HG03039 (cell line): Measurements from ENCODE around the gene RPS6KA1.
"Not testable (repeated sequence)": the region's sequence is repeated elsewhere in the genome, so short reads cannot be mapped to it uniquely, and the experiment has no call there.

Experiments used
- ATAC-seq: cut with Tn5 transposase; IDR thresholded peaks from one replicate; pipeline ENCODE4 v1.9.1; 2021; ENCODE audit warnings: mild to moderate bottlenecking, moderate library complexity; ENCODE audit not compliant: unreplicated experiment

The RPS6KA1 gene

DNA sequence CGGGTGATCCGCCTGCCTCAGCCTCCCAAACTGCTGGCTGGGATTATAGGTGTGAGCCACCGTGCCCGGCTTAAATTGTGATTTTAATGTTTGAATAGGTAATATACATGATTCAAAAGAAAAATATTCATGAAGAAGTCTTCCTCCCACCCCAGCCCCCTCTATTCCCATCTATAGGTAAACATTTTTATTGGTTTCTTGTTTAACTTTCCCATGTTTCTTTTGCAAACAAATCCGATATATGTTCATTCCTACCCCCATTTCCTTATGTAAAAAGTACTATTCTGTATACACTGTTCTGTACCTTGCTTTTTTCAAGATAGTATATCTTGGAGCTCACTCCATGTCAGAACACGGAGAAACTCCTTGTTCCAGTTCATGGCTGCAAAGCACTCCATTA lies 23.2 kb downstream of the RPS6KA1 start:
- ATAC-seq = no peak

DNA sequence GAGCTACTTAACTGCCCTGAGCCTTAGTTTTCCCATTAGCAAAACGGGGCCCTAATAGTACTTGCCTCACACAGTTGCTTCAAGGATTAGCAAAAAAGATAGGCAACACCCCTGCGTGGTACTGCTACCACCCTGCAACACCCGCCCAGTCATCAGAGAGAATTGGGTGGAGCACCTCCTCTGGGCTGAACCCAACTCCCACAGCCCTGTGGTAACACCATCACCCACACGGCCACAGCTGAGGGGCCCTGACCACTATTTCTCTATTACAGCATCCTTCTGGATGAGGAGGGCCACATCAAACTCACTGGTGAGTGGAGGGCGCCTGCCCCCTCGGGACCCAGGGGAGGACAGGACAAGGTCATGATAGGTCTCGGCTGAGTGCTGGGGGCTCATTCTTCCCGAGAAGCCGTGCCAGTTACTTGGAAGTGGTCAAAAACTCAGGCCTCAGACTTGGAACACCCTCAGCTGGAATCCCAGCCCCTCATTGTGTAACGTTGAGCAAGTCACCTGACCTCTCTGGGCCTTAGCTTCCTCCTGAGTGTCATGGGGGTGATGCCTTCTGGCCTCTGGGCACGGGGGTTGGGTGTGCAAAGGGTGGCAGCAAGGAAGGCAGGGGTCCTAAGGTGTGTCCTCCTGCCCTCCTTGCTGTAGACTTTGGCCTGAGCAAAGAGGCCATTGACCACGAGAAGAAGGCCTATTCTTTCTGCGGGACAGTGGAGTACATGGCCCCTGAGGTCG lies 24.6 kb downstream of the RPS6KA1 start:
- ATAC-seq = no peak

DNA sequence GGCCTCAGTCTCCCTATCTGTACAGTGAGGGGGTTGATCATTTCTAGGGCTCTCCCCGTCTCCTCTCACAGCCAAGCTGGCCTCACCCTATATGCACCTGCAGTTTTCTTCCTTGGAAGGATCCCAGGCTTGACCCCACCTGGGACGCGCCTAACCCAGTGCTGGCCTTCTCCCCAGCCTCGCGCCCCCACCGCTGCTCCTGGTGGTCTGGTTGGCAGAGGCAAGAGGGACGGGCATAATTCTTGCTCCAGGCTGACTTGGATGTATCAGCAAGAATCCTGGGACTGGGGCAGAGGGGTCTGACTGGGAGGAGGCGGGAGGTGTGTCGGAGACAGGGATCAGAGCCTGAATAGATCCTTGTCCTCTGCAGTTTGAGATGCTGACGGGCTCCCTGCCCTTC lies 25.2 kb downstream of the RPS6KA1 start:
- ATAC-seq = no peak

DNA sequence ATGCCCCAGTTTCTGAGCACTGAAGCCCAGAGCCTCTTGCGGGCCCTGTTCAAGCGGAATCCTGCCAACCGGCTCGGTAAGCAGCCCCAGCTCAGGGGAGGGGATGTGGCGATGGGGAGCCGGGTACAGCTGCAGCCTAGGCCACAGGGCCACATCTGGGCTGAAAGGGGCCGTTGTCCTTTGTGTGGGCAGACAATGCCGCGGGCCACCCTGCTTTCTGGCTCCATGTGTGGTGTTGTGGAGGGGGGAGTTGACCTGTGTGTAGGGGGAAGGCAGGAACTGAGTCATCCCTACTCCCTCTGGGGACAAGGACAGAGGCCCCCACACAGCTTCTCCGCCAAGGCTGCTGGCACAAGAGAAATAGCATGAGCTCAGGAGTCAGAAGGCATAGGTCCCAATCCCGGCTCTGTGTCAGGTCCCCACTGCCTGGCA lies 26.0 kb downstream of the RPS6KA1 start:
- no peak for ATAC-seq

DNA sequence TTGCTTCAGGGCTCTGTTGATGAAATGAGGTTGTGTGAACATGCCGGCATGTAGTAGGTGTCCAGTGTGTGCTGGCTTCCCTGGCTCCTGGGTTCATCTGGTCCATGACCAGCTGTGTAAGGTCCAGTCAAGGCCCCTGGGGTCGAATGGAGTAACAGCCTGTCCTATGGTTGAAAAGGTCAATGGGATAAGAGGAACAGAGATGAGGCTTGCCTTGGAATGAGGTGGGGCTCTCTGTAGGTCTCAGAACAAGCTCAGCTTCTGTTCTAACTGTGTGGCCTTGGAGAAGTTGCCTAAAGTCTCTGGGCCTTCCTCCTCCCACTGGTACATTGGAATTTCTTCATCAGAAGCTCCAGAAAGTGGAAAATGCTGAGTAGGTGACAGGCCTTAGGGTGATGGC lies 26.6 kb downstream of the RPS6KA1 start:
- ATAC-seq = no peak

DNA sequence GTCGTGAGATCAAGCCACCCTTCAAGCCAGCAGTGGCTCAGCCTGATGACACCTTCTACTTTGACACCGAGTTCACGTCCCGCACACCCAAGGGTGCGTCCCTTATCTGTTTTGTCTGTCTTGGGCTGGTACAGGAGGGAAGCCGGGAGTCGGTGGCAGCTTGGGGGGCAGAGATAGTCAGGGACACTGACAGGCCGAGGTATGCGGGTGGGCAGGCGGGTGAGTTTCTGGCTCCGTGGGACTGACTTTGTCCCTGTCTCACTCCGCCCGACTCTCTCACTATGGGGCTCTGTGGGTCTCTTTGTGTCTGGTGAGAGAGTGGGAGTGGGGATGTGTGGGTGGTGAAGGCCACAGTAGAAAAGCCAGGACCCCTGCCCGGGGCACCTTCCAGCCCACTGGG lies 27.4 kb downstream of the RPS6KA1 start:
- no peak for ATAC-seq

DNA sequence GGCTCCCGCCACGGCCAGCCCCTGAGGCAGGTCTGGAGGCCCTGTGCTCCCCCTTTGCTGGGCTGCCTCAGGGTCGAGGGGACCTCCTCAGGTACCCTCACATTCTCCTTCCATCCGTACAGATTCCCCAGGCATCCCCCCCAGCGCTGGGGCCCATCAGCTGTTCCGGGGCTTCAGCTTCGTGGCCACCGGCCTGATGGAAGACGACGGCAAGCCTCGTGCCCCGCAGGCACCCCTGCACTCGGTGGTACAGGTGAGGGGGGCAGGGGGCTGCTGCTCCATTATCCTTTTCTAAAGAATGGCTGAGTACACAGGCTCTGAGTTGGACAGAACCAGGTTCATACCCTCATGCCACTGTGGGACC lies 29.1 kb downstream of the RPS6KA1 start:
- ATAC-seq = no peak

DNA sequence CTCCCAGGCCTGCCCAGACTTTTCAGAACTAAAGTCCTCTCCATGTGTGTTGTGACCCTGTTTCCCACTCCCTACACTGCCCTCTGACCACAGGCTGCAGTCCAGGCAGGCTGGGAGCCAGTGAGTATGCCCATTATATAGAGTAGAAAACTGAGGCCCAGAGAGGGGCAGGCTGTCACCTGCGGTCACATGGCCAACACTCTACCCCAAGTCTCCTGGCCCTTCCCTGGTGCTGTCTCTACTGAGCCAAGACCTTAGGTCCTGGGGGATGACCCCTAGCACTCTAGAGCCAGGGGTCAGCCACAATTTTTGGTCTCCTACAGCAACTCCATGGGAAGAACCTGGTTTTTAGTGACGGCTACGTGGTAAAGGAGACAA lies 30.8 kb downstream of the RPS6KA1 start:
- ATAC-seq = no peak

DNA sequence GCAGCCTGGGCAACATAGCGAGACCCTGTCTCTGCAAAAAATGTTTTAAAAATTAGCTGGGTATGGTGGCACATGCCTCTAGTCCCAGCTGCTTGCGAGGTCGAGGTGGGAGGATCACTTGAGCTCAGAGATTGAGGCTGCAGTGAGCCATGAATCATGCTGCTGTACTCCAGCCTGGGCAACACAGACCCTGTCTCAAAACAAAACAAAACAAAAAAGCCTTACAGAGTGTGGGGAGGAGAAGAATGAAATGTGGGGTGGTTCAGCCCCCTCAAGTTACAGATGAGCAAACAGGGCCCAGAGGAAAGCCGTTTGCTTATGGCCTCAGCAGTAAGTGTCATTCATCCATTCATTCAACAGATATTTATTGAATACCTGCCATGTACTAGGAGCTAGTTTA lies 40.7 kb downstream of the RPS6KA1 start:
- no peak for ATAC-seq

DNA sequence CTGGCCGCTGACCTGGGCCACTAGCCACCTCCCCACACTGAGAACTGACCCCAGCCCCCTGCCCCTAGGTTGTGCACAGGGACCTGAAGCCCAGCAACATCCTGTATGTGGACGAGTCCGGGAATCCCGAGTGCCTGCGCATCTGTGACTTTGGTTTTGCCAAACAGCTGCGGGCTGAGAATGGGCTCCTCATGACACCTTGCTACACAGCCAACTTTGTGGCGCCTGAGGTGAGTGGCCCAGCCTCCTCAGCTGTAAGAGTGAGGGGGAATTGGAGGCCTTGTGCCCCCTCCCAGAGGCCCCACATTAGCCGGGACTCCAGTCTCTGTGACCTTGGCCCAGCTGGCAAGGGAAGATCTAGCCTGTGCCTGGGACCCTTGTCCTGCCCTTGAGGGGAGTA lies 41.8 kb downstream of the RPS6KA1 start:
- no peak for ATAC-seq

DNA sequence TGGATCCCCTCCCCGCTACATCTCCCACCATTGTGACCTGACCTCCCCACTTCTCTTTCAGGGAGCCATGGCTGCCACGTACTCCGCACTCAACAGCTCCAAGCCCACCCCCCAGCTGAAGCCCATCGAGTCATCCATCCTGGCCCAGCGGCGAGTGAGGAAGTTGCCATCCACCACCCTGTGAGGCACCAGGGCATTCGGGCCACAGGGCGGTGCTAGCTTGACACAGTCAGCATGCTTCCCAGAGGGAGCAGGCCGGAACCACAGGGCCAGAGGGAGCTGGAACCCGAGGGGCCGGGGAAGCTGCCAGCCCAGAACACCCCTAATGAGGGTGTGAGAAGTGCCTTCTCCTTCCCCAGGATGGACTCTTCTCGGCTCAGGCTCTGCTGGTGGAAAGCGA lies 44.5 kb downstream of the RPS6KA1 start:
- no peak for ATAC-seq

DNA sequence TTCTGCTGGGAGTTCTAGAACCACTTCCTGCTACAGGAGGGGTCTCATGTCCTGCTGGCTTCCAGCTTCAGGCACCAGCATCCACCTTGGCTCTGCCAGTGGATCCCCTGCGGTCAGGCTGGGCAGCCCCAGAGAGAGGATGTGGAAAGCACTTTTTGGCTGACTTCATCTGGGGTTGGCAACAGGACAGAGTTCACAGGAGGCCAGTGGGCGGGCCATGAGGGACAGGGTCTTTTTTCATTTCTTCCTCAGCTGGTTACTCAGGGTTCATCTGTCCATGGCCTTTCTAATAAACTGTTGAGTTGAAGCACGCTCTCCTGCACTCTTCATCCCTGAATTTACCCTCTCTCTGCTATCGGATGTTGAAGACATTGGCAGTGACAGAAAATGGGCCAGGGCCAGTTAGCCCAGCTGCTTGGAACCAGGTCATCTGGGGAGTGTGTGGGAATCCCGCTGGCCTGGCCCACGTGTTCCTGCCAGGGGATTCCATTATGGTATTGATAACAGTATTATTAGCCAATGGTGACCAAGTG lies 45.2 kb downstream of the RPS6KA1 start:
- ATAC-seq = no peak

DNA sequence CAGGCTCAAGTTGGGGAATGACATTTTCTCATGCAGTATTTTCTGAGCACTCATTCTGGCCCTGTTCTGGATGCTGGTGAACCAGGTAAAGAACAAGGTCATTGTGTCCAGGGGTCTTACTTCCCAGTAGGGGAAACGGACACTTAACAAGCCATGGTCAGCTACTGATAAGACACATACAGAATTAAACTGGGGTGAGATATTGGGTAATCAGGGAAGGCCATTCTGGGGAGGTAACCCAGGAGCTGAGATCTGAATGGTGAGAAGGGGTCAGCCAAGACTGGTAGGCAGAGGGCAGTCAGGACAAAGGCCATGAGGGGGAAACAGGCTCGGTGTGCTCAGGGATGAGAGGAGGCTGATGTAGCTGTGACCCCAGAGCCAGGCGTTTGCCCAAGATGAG lies 45.8 kb downstream of the RPS6KA1 start:
- ATAC-seq = no peak

DNA sequence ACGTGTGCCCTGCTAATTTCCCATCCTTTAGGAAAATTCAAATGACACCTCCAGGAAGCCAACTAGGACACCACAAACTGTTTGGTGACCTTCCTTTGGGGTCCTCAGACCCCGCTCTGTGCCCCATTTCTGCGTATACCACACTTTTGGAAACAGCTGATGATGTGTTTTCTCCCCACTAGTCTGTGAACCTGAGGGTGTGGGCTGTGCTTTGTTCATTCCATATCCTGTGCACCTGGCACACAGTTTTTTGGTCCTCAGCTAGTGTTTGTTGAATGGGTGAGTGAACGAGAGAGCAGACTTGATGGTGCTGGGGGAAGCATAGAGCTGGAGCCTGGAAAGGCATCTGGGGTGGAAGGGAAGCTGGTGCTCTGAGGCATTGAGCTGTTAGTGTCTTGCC lies 48.6 kb downstream of the RPS6KA1 start:
- no peak for ATAC-seq

DNA sequence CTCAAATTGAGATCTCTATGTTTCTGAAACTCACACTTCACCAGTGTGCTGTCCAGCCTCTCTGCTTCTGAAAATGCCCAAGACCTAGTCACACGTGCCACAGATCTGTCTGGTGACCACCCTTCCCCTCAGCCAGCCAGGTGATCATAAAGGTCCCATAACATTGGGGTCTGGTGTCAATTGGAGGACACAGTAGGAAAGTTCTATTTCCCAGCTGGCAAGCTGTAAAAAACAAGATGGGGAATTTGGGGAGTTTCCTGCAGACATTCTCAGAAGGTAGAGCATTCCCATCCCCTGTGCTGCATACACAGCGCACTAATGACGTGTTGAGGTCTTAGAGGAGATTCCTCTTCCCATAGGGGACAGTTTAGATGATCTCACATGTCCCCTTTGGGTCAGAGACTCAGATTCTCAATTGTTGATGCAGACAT lies 50.1 kb downstream of the RPS6KA1 start:
- ATAC-seq = no peak

DNA sequence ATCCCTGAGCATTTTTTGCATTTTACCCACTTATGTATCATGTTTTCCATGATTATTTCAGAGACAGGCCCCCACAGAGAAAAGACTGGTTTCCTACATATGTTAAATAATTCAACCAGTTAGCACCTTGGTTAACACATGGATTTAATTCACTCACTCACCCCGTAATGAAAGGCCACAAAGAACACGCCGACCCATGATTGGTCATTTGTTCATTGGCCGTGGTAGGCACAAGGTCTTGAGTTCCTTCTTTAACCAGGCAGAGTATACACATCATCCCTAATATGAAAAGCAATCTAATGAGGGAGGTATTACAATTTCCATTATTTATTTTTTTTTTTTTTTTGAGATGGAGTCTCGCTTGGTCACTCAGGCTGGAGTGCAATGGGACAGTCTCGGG lies 50.6 kb downstream of the RPS6KA1 start:
- no peak for ATAC-seq

DNA sequence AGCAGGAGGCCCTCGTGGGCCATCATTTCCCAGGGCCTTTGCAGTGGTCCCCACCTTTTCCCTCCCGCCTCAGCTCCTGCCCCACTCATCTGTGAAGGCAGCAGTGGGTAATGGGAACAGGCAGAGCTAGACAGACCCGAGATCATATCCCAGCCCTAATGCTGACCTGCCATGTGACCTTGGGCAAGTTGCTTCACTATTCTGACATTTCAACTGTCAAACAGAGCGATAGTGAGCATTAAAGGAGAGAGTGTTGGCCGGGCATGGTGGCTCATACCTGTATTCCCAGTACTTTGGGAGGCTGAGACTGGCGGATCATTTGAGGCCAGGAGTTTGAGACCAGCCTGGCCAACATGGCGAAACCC lies 51.7 kb downstream of the RPS6KA1 start:
- no peak for ATAC-seq

DNA sequence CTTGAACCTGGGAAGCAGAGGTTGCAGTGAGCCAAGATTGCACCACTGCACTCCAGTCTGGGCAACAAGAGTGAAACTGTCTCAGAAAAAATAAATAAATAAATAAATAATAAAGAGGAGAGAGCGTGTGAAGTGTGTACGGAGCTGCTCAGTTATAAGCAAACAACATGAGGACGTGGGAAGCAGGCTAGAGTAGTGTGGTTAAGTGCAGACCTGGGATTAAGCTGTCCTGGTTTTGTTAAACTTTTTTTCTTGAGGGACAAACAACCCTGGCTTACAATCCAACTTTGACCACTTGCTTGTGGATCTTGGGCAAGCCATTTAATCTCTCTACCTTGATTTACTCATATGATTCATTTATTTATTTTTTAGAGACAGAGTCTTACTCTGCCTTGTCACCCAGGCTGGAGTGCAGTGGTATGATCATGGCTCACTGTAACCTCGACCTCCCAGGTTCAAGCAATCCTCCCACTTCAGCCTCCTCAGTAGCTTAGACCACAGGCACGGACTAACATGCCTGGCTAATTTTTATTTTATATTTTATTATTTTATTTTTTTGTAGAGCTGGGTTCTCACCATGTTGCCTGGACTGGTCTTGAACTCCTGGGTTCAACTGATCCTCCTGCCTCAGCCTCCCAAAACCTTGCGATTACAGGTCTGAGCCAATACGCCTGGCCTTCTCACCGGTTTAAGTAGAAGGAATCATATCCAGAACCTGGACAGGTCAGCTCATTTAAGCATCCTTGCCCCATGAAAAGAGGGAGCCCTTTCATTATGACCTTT lies 52.7 kb downstream of the RPS6KA1 start:
- ATAC-seq = no peak

DNA sequence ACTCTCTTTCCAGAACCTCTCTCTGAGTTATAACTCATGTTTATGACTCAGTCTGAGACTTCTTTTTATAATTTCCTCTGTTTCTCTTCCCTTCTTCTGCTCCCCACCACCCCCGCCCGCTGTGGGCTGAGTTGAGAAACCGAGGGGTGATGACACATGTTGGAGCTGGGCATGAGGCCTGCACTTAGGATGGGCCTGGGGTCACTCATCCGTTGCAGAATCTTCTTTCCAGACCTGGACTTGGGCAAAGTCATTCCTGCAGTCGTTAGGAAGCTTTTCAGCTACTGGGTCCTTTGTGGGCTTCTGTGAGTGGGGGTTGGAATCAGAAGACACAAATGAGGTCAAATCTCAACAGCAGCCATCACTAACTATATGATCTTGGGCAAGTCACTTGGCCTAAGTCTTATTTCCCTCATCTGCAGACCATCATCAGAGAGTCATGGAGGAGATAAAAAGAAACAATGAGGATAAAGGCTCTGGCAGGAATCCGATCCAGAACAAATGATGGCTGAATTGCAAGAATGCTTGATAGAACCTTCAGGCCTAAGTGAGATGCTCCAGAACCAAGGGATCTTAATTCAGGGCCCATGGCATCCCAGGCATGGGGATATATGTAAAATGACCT lies 53.4 kb downstream of the RPS6KA1 start:
- ATAC-seq = no peak

DNA sequence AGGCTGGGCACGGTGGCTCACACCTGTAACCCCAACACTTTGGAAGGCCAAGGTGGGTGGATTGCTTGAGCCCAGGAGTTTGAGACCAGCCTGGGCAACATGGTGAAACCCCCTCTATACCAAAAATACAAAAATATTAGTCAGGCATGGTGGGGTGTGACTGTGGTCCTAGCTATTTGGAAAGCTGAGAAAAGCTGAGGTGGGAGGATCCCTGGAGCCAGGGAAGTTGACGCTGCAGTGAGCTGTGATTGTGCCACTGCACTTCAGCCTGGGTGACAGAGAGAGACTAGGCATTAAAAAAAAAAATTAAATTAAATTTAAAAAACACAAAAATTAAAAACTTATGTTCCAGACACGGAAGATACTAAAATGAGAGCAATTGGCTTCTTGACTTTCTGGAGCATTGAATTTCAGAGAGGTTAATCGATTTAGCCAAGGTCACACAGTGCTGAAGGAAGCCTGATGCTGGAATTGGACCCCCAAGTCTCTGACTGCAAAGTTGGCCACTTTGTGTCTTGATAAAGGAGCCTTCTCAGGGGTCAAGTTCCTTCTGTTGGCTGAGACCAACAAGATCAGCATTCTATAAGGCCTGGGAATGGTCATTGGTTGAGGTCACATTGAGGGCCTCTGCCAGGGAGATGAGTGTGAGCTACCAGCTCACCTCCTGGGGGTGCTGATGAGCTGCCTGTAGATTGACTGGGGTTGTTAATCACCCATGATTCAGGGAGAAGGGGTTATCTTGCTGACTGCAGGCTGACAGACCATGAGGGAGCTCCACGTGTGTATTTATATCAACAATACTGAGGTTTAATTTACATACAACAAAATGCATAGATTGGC lies 54.3 kb downstream of the RPS6KA1 start:
- no peak for ATAC-seq

DNA sequence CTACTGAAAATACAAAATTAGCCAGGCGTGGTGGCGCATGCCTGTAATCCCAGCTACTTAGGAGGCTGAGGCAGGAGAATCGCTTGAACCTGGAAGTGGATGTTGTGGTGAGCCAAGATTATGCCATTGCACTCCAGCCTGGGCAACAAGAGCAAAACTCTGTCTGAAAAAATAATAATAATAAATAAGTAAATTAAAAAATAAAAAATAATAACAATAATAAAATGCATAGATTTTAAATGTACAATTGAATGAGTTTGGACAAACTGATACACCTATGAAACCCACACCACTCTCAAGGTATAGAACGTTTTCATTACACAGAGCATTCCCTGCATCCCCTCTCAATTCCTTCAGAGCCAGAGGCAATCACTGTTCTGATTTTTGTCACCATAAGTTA lies 55.0 kb downstream of the RPS6KA1 start:
- ATAC-seq = not testable (repeated sequence)
